Testis (tissue), 3 donors: Measurements from ENCODE around the gene ZNF524. TPM values are rescaled to one million over a fixed set of nuclear protein-coding genes. Genes with fewer than 3 reads are reported as not detected.
A peak's percentile ranks its signal among the peaks of the same experiment; 100 is the strongest.

Source experiments
- DNase-seq: peaks from one replicate; pipeline ENCODE4 v3.0.0-alpha.2; 2019
- H3K27ac ChIP-seq, 2 donors: fragments of 200-600 bp; sonication (generic); one replicate each; pipeline ENCODE4 v1.5.1; 2019
- H3K27me3 ChIP-seq: fragments of 200-600 bp; sonication (generic); one replicate; pipeline ENCODE4 v1.5.1; 2019
- H3K36me3 ChIP-seq: fragments of 200-600 bp; sonication (generic); one replicate; pipeline ENCODE4 v1.5.1; 2017; ENCODE audit warnings: low read depth; ENCODE audit errors: missing control alignments
- H3K4me1 ChIP-seq: fragments of 200-600 bp; sonication (generic); one replicate; pipeline ENCODE4 v1.5.1; 2019
- H3K4me3 ChIP-seq, 2 donors: fragments of 200-600 bp; sonication (generic); one replicate each; pipeline ENCODE4 v1.5.1; 2017 to 2019
- H3K9me3 ChIP-seq: fragments of 200-600 bp; sonication (generic); one replicate; pipeline ENCODE4 v1.5.1; 2017
- POLR2A ChIP-seq: fragments of 450-650 bp; IDR thresholded peaks from one replicate; pipeline ENCODE4 v1.6.1; 2017; ENCODE audit warnings: antibody characterized with exemption, mild to moderate bottlenecking, moderate library complexity
- WGBS, 2 donors: methylation state at CpG; one replicate each; pipeline ENCODE4 v1.1.5; 2018; 5-methylcytosine and 5-hydroxymethylcytosine counted together
- intact Hi-C: fragments of 100-400 bp; cut with DNase I; formaldehyde crosslinking; loops from one replicate; pipeline ENCODE4 v1.15.1; 2023; ENCODE audit warnings: low total_unique reads
- polyA plus RNA-seq: library from polyadenylated mRNA; stranded (reverse); fragments of 350-450 nt; fragmentation: Illumina TruSeq; extraction: RNeasy Lipid Tissue Mini Kit (QIAGEN cat#74804); gene quantifications from one replicate; pipeline ENCODE4 v1.2.3, GENCODE V29; 2014; ENCODE audit warnings: low read depth, low replicate concordance; ENCODE audit not compliant: insufficient read depth
- total RNA-seq, 2 donors: library from RNA; depleted of rRNA; stranded (reverse); fragments of >200 nt; gene quantifications; one replicate each; pipeline ENCODE4 v1.2.3, GENCODE V29; 2016
- TF ChIP-seq, protein P1 (sequence below), 3 experiments: fragments of 450-650 bp in 2 of 3; fragments of 200-600 bp in 1 of 3; sonication (generic) in 1 of 3; IDR thresholded peaks; one replicate each; pipeline ENCODE4 v1.5.1; 2016 to 2019; ENCODE audit warnings: antibody characterized with exemption in 3 of 3, mild to moderate bottlenecking in 2 of 3, moderate library complexity in 1 of 3

ZNF524 gene
- total and polyA plus RNA-seq, 3 donors from 2014 or later, result 8.5 to 29.4 (median 25.0) TPM

DNA sequence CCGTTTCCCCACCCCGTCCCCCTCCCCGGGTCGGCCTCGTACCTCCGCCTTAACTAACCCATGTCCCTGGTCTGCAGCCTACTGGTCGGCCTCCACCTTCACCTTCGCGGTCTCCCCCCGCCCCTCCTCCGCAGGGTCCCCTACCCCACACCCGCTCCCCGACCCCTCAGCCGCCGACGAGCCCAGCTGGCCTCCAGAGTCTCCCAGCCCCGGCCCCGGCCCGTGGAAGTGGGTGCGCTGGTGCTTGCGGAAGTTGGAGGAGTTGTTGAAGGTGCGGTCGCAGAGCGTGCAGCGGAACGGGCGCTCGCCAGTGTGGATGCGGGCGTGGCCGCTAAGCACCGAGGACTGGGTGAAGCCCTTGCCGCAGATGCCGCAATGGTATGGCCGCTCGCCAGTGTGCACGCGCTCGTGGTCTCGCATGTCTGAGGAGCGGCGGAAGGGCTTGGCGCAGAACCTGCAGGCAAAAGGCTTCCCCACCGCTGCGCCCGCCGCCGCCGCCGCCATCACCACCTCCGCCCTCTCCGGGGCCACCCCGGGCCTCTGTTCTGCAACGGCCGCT lies 21.7 kb downstream of the ZNF524 start:
- TF ChIP-seq, protein P1, sequence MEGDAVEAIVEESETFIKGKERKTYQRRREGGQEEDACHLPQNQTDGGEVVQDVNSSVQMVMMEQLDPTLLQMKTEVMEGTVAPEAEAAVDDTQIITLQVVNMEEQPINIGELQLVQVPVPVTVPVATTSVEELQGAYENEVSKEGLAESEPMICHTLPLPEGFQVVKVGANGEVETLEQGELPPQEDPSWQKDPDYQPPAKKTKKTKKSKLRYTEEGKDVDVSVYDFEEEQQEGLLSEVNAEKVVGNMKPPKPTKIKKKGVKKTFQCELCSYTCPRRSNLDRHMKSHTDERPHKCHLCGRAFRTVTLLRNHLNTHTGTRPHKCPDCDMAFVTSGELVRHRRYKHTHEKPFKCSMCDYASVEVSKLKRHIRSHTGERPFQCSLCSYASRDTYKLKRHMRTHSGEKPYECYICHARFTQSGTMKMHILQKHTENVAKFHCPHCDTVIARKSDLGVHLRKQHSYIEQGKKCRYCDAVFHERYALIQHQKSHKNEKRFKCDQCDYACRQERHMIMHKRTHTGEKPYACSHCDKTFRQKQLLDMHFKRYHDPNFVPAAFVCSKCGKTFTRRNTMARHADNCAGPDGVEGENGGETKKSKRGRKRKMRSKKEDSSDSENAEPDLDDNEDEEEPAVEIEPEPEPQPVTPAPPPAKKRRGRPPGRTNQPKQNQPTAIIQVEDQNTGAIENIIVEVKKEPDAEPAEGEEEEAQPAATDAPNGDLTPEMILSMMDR (IDR thresholded peaks at IDR 0.05), result no peak
- TF ChIP-seq POLR2A, result no peak

DNA sequence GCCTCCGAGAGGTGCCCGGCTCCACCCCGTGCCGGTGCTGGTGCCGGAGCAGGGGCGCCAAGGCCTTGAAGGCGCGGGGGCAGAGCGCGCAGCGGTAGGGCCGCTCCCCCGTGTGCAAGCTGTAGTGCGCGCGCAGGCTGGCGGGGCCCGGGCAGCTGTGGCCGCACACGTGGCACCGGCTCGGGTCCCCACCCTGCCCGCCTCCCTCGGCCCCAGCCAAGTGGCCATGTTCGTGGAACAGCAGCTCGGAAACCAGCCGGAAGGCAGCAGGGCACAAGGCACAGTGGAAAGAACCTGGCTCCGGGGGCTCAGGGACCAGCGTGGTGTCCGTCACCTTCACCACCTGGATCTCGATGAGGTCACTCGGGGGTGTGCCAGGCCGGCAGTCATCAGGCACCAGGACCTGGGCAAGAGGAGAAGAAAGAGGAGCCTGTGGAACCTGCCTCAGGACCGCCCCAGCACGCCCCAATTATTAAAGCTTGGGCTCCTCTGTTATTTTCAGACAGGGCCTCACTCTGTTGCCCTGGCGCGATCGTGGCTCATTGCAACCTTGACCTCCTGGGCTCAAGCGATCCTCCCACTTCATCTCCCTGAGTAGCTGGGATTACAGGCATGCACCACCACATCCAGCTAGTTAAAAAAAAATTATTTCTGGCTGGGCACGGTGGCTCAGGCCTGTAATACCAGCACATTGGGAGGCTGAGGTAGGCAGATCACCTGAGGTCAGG lies 22.3 kb downstream of the ZNF524 start:
- H3K27ac ChIP-seq, result peak overlapping the region in 1 of 2 donors; percentile 29
- TF ChIP-seq, protein P1 (IDR thresholded peaks at IDR 0.05), result no peak
- TF ChIP-seq POLR2A, result no peak

More for the DNA sequence above, 21.7 kb downstream of the ZNF524 start:
- intact Hi-C loops, result no loop called here
- no peaks in the 10 kb centered on the region for H3K9me3 ChIP-seq
- no peaks in the 10 kb centered on the region for H3K36me3 ChIP-seq
- no peak overlapping the region for H3K27ac ChIP-seq
- DNase-seq, result no peak
- peak overlapping the region in 1 of 2 donors; percentile 45 for H3K4me3 ChIP-seq
- H3K27me3 ChIP-seq, result no peaks in the 10 kb centered on the region
- peaks cover 20% of the 10 kb centered on the region for H3K4me1 ChIP-seq
- 62 to 81% methylated on average over 13 to 55 of the region's 55 CpGs for WGBS, 2 donors

DNA sequence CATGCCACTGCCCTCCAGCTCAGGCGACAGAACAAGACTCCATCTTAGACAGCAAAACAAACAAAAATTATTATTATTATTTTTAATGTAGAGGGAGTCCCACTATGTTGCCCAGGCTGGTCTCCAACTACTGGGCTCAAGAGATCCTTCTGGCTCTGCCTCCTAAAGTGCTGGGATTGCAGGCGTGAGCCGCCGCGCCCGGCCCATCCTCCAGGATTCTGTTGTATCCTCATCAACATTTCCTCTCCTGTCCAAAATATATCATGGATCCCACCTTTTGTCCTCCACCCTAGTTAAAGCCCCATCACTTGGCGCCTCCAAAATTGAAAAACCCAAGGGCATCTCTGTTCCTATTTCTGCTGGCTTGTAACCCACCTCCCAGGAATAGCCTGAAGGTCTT lies 23.0 kb downstream of the ZNF524 start:
- no peak for DNase-seq
- TF ChIP-seq POLR2A, result no peak
- TF ChIP-seq, protein P1 (IDR thresholded peaks at IDR 0.05), result no peak
- H3K4me3 ChIP-seq, result no peak overlapping the region
- 74 to 83% methylated on average over 7 of the region's 7 CpGs for WGBS, 2 donors
- intact Hi-C loops, result no loop called here
- peaks cover 20% of the 10 kb centered on the region for H3K4me1 ChIP-seq
- H3K9me3 ChIP-seq, result no peaks in the 10 kb centered on the region
- no peaks in the 10 kb centered on the region for H3K27me3 ChIP-seq
- no peaks in the 10 kb centered on the region for H3K36me3 ChIP-seq
- no peak overlapping the region for H3K27ac ChIP-seq

More for the DNA sequence above, 22.3 kb downstream of the ZNF524 start:
- peaks cover 20% of the 10 kb centered on the region for H3K4me1 ChIP-seq
- H3K27me3 ChIP-seq, result no peaks in the 10 kb centered on the region
- peak overlapping the region in 1 of 2 donors; percentile 45 for H3K4me3 ChIP-seq
- 9 to 63% methylated on average over 5 to 39 of the region's 40 CpGs for WGBS, 2 donors
- no peaks in the 10 kb centered on the region for H3K9me3 ChIP-seq
- peak; percentile 40 for DNase-seq
- intact Hi-C loops, result no loop called here
- H3K36me3 ChIP-seq, result no peaks in the 10 kb centered on the region

DNA sequence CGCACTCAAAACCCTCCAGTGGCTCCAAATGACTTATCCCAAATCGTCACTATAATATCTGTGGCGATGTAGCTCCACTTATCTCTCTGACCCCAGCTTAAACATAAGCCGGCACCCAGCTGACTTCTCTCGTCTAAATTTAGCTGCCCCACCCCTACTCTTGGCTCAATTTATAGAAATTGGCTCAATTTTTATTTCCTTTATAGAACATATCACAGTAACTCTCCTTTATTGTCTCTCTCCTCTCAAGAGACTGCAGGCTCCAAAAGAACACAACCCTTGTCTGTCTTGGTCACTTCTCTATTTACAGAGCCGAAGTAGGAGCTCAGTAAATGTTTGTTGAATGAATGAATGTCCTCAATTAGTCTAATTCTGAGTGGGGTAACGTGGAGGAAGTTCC lies 23.5 kb downstream of the ZNF524 start:
- Histone ChIP-seq H3K4me3 (peak overlapping the region in 1 of 2 donors; percentile 73), H3K27ac (peak overlapping the region; percentile 99), H3K27me3 (no peaks in the 10 kb centered on the region), H3K9me3 (no peaks in the 10 kb centered on the region), H3K36me3 (no peaks in the 10 kb centered on the region), H3K4me1 (peaks cover 20% of the 10 kb centered on the region)
- 48 to 63% methylated on average over 7 of the region's 7 CpGs for WGBS, 2 donors
- DNase-seq, result no peak
- intact Hi-C loops, result no loop called here
- TF ChIP-seq POLR2A, result no peak
- TF ChIP-seq, protein P1 (IDR thresholded peaks at IDR 0.05), result no peak
